ENCODE data around the gene EMC9.

The EMC9 gene

GRCh38 chr14:24141097-24141880 is at the start of gene EMC9:
EMC9 (minus strand) TSS chr14:24141591; CDS start chr14:24141304, 287 bp downstream.
- DNase-seq (ENCODE audit: low read depth in 2 of 2) = peak; percentile 98 to 99

- DNase-seq (ENCODE audit: low read depth in 2 of 2) = no peak
Observed at GRCh38 chr14:24190416-24190815, 49.0 kb upstream of the EMC9 start.

GRCh38 chr14:24189460-24189859 is 48.1 kb upstream of the EMC9 start:
- DNase-seq (ENCODE audit: low read depth in 2 of 2) = no peak

GRCh38 chr14:24189059-24189375 is 47.6 kb upstream of the EMC9 start:
- no peak for DNase-seq (ENCODE audit: low read depth in 2 of 2)

- peak; percentile 87 to 91 for DNase-seq (ENCODE audit: low read depth in 2 of 2)
Observed at GRCh38 chr14:24188251-24189058, 47.1 kb upstream of the EMC9 start, which contains the start of gene IPO4. IPO4 (minus strand) TSS chr14:24188816; CDS start chr14:24188787, 29 bp downstream.

GRCh38 chr14:24187539-24187915 is 46.1 kb upstream of the EMC9 start:
- DNase-seq (ENCODE audit: low read depth in 2 of 2) = no peak

- DNase-seq (ENCODE audit: low read depth in 2 of 2) = no peak
Observed at GRCh38 chr14:24186831-24187538, 45.6 kb upstream of the EMC9 start.

- no peak for DNase-seq (ENCODE audit: low read depth in 2 of 2)
Observed at GRCh38 chr14:24185741-24186140, 44.4 kb upstream of the EMC9 start.

- DNase-seq (ENCODE audit: low read depth in 2 of 2) = no peak
Observed at GRCh38 chr14:24185026-24185425, 43.6 kb upstream of the EMC9 start.

- DNase-seq (ENCODE audit: low read depth in 2 of 2) = no peak
Observed at GRCh38 chr14:24184104-24184970, 42.9 kb upstream of the EMC9 start.

- DNase-seq (ENCODE audit: low read depth in 2 of 2) = no peak
Observed at GRCh38 chr14:24183014-24183481, 41.7 kb upstream of the EMC9 start.

- DNase-seq (ENCODE audit: low read depth in 2 of 2) = no peak
Observed at GRCh38 chr14:24182110-24182882, 40.9 kb upstream of the EMC9 start.

GRCh38 chr14:24181371-24182077 is 40.1 kb upstream of the EMC9 start:
- no peak for DNase-seq (ENCODE audit: low read depth in 2 of 2)

- DNase-seq (ENCODE audit: low read depth in 2 of 2) = no peak
Observed at GRCh38 chr14:24179961-24180796, 38.8 kb upstream of the EMC9 start.

GRCh38 chr14:24179294-24179960 is 38.0 kb upstream of the EMC9 start:
- DNase-seq (ENCODE audit: low read depth in 2 of 2) = no peak

- no peak for DNase-seq (ENCODE audit: low read depth in 2 of 2)
Observed at GRCh38 chr14:24178399-24179178, 37.2 kb upstream of the EMC9 start.

- no peak for DNase-seq (ENCODE audit: low read depth in 2 of 2)
Observed at GRCh38 chr14:24177891-24178290, 36.5 kb upstream of the EMC9 start.

Data from stimulated activated CD8-positive, alpha-beta memory T cell treated with anti-CD3 and anti-CD28 coated beads, Interleukin-2, amount 100 ng/mL, for 1 hour (primary cell).